Measurements from ENCODE around the gene MYDGF.
"Not testable (repeated sequence)": the region's sequence is repeated elsewhere in the genome, so short reads cannot be mapped to it uniquely, and the experiment has no call there.

MYDGF gene

DNA sequence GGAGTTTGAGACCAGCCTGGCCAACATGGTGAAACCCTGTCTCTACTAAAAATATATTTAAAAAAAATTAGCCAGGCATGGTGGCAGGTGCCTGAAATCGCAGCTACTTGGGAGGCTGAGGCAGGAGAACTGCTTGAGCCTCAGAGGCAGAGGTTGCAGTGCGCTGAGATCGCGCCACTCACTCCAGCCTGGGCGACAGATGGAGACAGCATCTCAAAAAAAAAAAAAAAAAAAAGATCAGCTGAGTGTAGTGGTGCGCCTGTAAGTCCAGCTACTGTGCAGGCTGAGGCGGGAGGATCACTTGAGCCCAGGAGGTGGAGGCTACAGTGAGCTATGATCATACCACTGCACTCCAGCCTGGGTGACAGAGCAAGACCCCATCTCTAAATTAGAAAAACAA lies 9.9 kb upstream of the MYDGF start:
- not testable (repeated sequence) for H3K27me3 ChIP-seq (ENCODE audit: control insufficient read depth in 1 of 2, insufficient read depth in 1 of 2, low read length in 2 of 2); H3K4ac ChIP-seq (ENCODE audit: low read depth in 1 of 2, low read length in 2 of 2); H2BK12ac ChIP-seq (ENCODE audit: low read length in 2 of 2); H2AK5ac ChIP-seq (ENCODE audit: low read length, severe bottlenecking); H4K8ac ChIP-seq (ENCODE audit: low read length); H2BK120ac ChIP-seq (ENCODE audit: low read depth, low read length); H3K27ac ChIP-seq (ENCODE audit: low read length, poor library complexity, severe bottlenecking); H3K4me1 ChIP-seq (ENCODE audit: control insufficient read depth, insufficient read depth, low read depth, low read length); H3K14ac ChIP-seq (ENCODE audit: low read length in 2 of 2); H2BK15ac ChIP-seq (ENCODE audit: low read depth, poor library complexity, severe bottlenecking); H2BK5ac ChIP-seq (ENCODE audit: low read depth, low read length, poor library complexity, severe bottlenecking); H3K18ac ChIP-seq (ENCODE audit: low read depth in 1 of 2, low read length in 2 of 2); H3K23ac ChIP-seq (ENCODE audit: low read length in 2 of 2); H3K9me3 ChIP-seq (ENCODE audit: control insufficient read depth, low read length); H2AFZ ChIP-seq (ENCODE audit: low read depth, low read length); H3K9ac ChIP-seq (ENCODE audit: low read length); H3K4me2 ChIP-seq (ENCODE audit: low read length, poor library complexity, severe bottlenecking); H3K4me3 ChIP-seq (ENCODE audit: insufficient read depth in 1 of 2, low read depth in 1 of 2, low read length in 2 of 2); H4K91ac ChIP-seq (ENCODE audit: low read length); DNase-seq
- 98% methylated on average over 4 of the region's 7 CpGs for WGBS
- Histone ChIP-seq H3K36me3 (ENCODE audit: control insufficient read depth in 1 of 2, insufficient read depth in 2 of 2, low read depth in 1 of 2, low read length in 2 of 2) (peaks cover 68 to 88% of the 10 kb centered on the region in 2 experiments), H3K79me1 (replicated peaks; ENCODE audit: low read length, poor library complexity, severe bottlenecking) (peaks cover 31% of the 10 kb centered on the region)

DNA sequence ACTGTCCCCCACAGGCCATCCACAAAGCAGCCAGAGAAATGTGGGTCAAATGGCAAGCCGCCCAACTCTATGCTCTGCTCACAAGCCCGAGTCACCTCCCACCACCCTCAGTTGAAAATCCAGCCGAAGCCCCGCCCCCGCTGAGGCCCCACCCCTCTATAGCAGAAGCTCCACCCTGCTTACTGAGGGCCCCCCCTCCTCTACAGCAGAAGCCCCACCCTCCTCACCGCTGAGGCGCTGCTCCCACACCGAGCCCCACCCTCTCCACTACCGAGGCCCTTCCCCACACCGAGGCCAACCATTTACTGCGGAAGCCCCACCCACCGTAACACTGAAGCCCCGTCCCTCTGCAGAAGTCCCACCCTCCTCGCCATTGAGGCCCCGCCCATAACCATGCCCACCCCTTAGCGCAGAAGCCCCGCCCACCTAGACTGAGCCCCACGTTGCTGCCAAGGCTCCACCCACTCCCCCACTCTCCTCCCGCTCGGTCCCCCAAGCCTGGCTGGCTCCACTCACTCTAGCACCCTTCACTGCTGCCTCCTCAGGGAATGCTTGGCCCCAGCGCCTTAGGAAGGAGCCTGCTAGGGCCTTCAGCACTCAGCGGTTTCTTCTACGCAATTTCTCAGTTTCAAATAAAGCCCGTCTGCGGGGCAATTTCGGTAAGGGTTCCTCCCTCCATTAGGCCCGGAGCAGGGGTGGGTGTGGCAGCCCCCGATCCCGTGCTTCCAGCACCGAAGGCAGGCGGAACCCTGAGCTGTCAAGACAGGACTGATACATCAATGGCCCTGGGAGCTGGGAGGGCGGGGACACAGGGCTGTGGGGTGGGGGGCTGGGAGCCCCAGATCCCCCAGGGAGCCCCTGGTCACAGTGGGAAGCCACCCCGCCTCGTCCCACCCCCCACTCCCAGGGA lies 9.0 kb upstream of the MYDGF start:
- H2AK5ac ChIP-seq (ENCODE audit: low read length, severe bottlenecking) = no peak overlapping the region
- H3K14ac ChIP-seq (ENCODE audit: low read length in 2 of 2) = no peak overlapping the region
- H3K4me1 ChIP-seq (ENCODE audit: control insufficient read depth, insufficient read depth, low read depth, low read length) = peaks cover 13% of the 10 kb centered on the region
- H3K36me3 ChIP-seq (ENCODE audit: control insufficient read depth in 1 of 2, insufficient read depth in 2 of 2, low read depth in 1 of 2, low read length in 2 of 2) = peaks cover 60 to 88% of the 10 kb centered on the region in 2 experiments
- H3K9ac ChIP-seq (ENCODE audit: low read length) = no peak overlapping the region
- H4K91ac ChIP-seq (ENCODE audit: low read length) = no peak overlapping the region
- no peak overlapping the region for H2BK120ac ChIP-seq (ENCODE audit: low read depth, low read length)
- peaks cover 28% of the 10 kb centered on the region for H3K79me1 ChIP-seq (replicated peaks; ENCODE audit: low read length, poor library complexity, severe bottlenecking)
- no peak overlapping the region for H3K23ac ChIP-seq (ENCODE audit: low read length in 2 of 2)
- no peak overlapping the region for H3K4me3 ChIP-seq (ENCODE audit: insufficient read depth in 1 of 2, low read depth in 1 of 2, low read length in 2 of 2)
- no peak overlapping the region for H3K4me2 ChIP-seq (ENCODE audit: low read length, poor library complexity, severe bottlenecking)
- no peak overlapping the region for H4K8ac ChIP-seq (ENCODE audit: low read length)
- no peak overlapping the region for H2BK5ac ChIP-seq (ENCODE audit: low read depth, low read length, poor library complexity, severe bottlenecking)
- DNase-seq = peak; percentile 18
- no peak overlapping the region for H3K4ac ChIP-seq (ENCODE audit: low read depth in 1 of 2, low read length in 2 of 2)
- no peaks in the 10 kb centered on the region for H3K27me3 ChIP-seq (ENCODE audit: control insufficient read depth in 1 of 2, insufficient read depth in 1 of 2, low read length in 2 of 2)
- no peak overlapping the region for H3K18ac ChIP-seq (ENCODE audit: low read depth in 1 of 2, low read length in 2 of 2)
- no peak overlapping the region for H2BK12ac ChIP-seq (ENCODE audit: low read length in 2 of 2)
- no peak overlapping the region for H3K27ac ChIP-seq (ENCODE audit: low read length, poor library complexity, severe bottlenecking)
- H3K9me3 ChIP-seq (ENCODE audit: control insufficient read depth, low read length) = no peaks in the 10 kb centered on the region
- no peak overlapping the region for H2BK15ac ChIP-seq (ENCODE audit: low read depth, poor library complexity, severe bottlenecking)
- no peak overlapping the region for H2AFZ ChIP-seq (ENCODE audit: low read depth, low read length)
- 80% methylated on average over 29 of the region's 34 CpGs for WGBS

DNA sequence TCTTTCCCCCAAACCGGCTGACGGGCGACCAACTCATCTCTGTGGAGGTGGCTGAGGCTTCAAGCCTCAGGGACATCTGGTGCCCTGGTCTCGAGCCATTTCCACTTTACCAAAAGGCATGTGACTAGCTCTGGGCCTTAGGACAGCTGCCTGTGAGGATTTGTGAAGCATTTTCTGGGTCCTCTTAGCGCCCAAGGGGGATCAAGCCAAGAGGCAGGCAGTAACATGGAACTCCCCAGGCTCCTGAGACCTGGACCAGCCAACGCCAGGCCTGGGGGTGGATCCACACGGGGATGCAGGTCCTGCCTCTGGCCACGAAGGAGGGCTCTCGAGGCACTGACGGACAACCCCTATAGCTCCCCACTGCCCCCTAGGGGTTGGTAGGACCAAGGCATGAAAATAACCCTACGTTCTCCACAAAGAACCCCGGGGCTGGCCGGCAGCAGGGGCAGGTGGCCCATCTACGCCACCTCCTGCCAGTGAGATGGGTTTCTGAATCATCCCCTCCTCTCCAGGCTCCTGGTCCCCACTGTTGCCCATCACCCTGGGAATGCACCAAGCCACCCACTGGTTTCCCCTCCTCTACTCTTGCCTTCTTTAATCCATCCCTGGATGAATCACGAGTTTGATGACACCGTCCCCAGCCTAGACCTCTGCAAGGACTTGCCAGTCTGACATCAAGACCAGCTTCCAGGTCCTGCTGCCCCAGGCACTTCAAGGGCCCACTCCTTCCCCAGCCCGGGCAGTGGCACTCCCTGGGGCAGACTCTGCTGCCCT lies 7.0 kb upstream of the MYDGF start:
- Histone ChIP-seq H3K18ac (ENCODE audit: low read depth in 1 of 2, low read length in 2 of 2) (no peak overlapping the region), H2BK5ac (ENCODE audit: low read depth, low read length, poor library complexity, severe bottlenecking) (no peak overlapping the region), H3K36me3 (ENCODE audit: control insufficient read depth in 1 of 2, insufficient read depth in 2 of 2, low read depth in 1 of 2, low read length in 2 of 2) (peaks cover 46 to 69% of the 10 kb centered on the region in 2 experiments), H2AFZ (ENCODE audit: low read depth, low read length) (no peak overlapping the region), H3K4me1 (ENCODE audit: control insufficient read depth, insufficient read depth, low read depth, low read length) (peaks cover 16% of the 10 kb centered on the region), H3K27ac (ENCODE audit: low read length, poor library complexity, severe bottlenecking) (no peak overlapping the region), H3K4me2 (ENCODE audit: low read length, poor library complexity, severe bottlenecking) (no peak overlapping the region), H3K79me1 (replicated peaks; ENCODE audit: low read length, poor library complexity, severe bottlenecking) (peaks cover 22% of the 10 kb centered on the region), H2AK5ac (ENCODE audit: low read length, severe bottlenecking) (no peak overlapping the region), H3K14ac (ENCODE audit: low read length in 2 of 2) (no peak overlapping the region), H4K91ac (ENCODE audit: low read length) (no peak overlapping the region), H3K27me3 (ENCODE audit: control insufficient read depth in 1 of 2, insufficient read depth in 1 of 2, low read length in 2 of 2) (no peaks in the 10 kb centered on the region), H4K8ac (ENCODE audit: low read length) (no peak overlapping the region), H3K4me3 (ENCODE audit: insufficient read depth in 1 of 2, low read depth in 1 of 2, low read length in 2 of 2) (no peak overlapping the region), H3K9me3 (ENCODE audit: control insufficient read depth, low read length) (no peaks in the 10 kb centered on the region), H3K23ac (ENCODE audit: low read length in 2 of 2) (no peak overlapping the region), H3K9ac (ENCODE audit: low read length) (no peak overlapping the region), H2BK12ac (ENCODE audit: low read length in 2 of 2) (no peak overlapping the region), H2BK15ac (ENCODE audit: low read depth, poor library complexity, severe bottlenecking) (no peak overlapping the region), H2BK120ac (ENCODE audit: low read depth, low read length) (no peak overlapping the region), H3K4ac (ENCODE audit: low read depth in 1 of 2, low read length in 2 of 2) (no peak overlapping the region)
- WGBS = 82% methylated on average over 17 of the region's 17 CpGs
- peak; percentile 40 for DNase-seq

DNA sequence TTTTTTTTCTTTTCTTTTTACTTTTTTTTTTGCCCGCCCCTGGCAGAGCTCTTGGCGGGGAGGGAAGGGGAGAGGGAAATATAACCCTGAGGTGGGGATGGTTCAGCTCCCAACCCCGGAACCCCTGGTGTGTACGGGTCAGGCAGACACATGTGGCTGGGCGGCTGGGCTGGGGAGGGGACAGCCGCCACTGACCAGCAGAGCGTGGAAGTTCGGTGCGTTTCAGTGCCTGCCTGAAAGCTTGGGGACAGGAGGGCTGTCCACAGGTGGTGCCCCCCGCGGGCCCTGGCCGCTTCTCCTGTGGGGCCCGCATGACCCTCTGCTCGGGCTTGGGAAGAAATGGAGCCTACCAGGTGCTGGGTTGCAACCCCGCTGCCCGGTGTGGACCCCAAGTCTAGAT lies 5.2 kb upstream of the MYDGF start:
- Histone ChIP-seq H3K27ac (ENCODE audit: low read length, poor library complexity, severe bottlenecking) (no peak overlapping the region), H3K4me2 (ENCODE audit: low read length, poor library complexity, severe bottlenecking) (no peak overlapping the region), H2BK5ac (ENCODE audit: low read depth, low read length, poor library complexity, severe bottlenecking) (no peak overlapping the region), H3K14ac (ENCODE audit: low read length in 2 of 2) (no peak overlapping the region), H4K91ac (ENCODE audit: low read length) (no peak overlapping the region), H3K79me1 (replicated peaks; ENCODE audit: low read length, poor library complexity, severe bottlenecking) (peaks cover 20% of the 10 kb centered on the region), H4K8ac (ENCODE audit: low read length) (no peak overlapping the region), H2BK15ac (ENCODE audit: low read depth, poor library complexity, severe bottlenecking) (no peak overlapping the region), H3K4ac (ENCODE audit: low read depth in 1 of 2, low read length in 2 of 2) (no peak overlapping the region), H3K23ac (ENCODE audit: low read length in 2 of 2) (no peak overlapping the region), H3K36me3 (ENCODE audit: control insufficient read depth in 1 of 2, insufficient read depth in 2 of 2, low read depth in 1 of 2, low read length in 2 of 2) (peaks cover 35 to 56% of the 10 kb centered on the region in 2 experiments), H2AK5ac (ENCODE audit: low read length, severe bottlenecking) (no peak overlapping the region), H2BK12ac (ENCODE audit: low read length in 2 of 2) (no peak overlapping the region), H3K27me3 (ENCODE audit: control insufficient read depth in 1 of 2, insufficient read depth in 1 of 2, low read length in 2 of 2) (no peaks in the 10 kb centered on the region), H3K9me3 (ENCODE audit: control insufficient read depth, low read length) (no peaks in the 10 kb centered on the region), H3K9ac (ENCODE audit: low read length) (no peak overlapping the region), H3K4me3 (ENCODE audit: insufficient read depth in 1 of 2, low read depth in 1 of 2, low read length in 2 of 2) (no peak overlapping the region), H2BK120ac (ENCODE audit: low read depth, low read length) (no peak overlapping the region), H2AFZ (ENCODE audit: low read depth, low read length) (no peak overlapping the region), H3K18ac (ENCODE audit: low read depth in 1 of 2, low read length in 2 of 2) (no peak overlapping the region), H3K4me1 (ENCODE audit: control insufficient read depth, insufficient read depth, low read depth, low read length) (peaks cover 20% of the 10 kb centered on the region)
- WGBS = 92% methylated on average over 14 of the region's 16 CpGs
- no peak for DNase-seq

All from mesenchymal stem cell (in vitro differentiated cells and primary cell).